ENCODE data around the gene NKX2-4. TPM values are rescaled to one million over a fixed set of nuclear protein-coding genes. Genes with fewer than 3 reads are reported as not detected.

NKX2-4 gene
- total RNA-seq, 4 donors from 2014 or later: not detected

DNA sequence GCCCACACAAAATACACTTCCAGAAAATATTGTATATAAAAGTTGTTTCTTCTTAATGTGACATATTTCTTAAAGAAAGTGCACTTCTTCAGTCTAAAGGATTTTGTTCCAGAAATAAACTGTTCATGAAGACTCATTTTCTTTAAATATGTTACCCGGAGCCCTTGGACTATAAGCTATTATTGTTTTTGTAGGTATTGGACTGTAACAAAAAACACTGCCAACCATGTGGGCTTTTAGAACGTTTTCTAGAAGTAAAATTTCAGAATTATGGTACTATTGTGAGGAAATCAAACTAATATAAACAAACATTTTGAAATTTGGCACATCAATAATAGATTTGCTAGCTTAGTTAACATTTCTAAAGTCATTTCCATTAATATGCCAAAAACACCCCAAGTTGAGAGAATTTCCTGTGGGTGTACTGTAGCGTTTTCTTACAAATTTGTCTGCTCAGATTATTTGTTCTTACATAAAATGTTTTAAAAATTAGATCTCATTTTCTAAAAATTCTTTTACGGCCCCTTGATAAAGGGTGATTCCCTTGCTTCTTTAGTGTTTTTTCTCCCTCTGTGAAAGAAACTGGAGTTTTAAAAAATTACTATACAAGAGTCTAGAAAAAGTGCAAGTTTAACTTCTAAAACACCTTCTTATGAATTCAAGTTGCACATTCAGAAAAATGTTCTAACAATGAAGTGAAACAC, 3.4 kb downstream of the NKX2-4 start:
- Histone ChIP-seq H3K27ac (no peak overlapping the region), H3K36me3 (peaks cover 0 to 23% (median 0%) of the 10 kb centered on the region in 3 donors), H3K4me3 (no peak overlapping the region), H3K27me3 (peaks cover 23 to 83% (median 32%) of the 10 kb centered on the region in 4 donors), H3K4me1 (peaks cover 0 to 30% (median 13%) of the 10 kb centered on the region in 3 donors), H3K9me3 (no peaks in the 10 kb centered on the region)
- DNase-seq: no peak
- TF ChIP-seq, protein P1, sequence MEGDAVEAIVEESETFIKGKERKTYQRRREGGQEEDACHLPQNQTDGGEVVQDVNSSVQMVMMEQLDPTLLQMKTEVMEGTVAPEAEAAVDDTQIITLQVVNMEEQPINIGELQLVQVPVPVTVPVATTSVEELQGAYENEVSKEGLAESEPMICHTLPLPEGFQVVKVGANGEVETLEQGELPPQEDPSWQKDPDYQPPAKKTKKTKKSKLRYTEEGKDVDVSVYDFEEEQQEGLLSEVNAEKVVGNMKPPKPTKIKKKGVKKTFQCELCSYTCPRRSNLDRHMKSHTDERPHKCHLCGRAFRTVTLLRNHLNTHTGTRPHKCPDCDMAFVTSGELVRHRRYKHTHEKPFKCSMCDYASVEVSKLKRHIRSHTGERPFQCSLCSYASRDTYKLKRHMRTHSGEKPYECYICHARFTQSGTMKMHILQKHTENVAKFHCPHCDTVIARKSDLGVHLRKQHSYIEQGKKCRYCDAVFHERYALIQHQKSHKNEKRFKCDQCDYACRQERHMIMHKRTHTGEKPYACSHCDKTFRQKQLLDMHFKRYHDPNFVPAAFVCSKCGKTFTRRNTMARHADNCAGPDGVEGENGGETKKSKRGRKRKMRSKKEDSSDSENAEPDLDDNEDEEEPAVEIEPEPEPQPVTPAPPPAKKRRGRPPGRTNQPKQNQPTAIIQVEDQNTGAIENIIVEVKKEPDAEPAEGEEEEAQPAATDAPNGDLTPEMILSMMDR (IDR thresholded peaks at IDR 0.05): no peak
- TF ChIP-seq POLR2A (IDR thresholded peaks at IDR 0.05): no peak
- intact Hi-C loops (cut with DNase I): no loop called here
- WGBS, 2 donors: 45 to 51% methylated on average over 4 of the region's 4 CpGs

DNA sequence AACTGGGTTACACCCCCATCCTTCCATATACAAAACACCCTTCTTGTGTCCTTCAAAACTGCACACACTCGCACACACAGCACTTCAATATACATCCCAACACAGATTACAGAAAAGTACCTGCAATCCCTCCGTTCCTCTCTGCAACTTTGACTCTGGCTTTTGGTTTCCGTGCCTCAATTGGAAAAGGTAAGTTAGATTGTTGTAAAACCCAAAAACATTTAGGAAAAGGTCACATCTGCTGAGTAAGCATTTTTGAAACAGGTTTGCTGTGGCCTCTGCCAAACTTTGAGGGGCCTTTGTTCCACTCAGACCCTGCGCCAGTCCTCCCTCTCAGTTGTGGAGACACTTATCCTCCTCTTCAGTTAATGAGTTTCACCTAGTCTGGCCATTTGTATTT, 4.2 kb downstream of the NKX2-4 start:
- Histone ChIP-seq H3K36me3 (peaks cover 0 to 30% (median 0%) of the 10 kb centered on the region in 3 donors), H3K9me3 (no peaks in the 10 kb centered on the region), H3K27me3 (peaks cover 23 to 75% (median 29%) of the 10 kb centered on the region in 4 donors), H3K27ac (no peak overlapping the region), H3K4me1 (peaks cover 0 to 30% (median 13%) of the 10 kb centered on the region in 3 donors), H3K4me3 (no peak overlapping the region)
- no peak for DNase-seq
- intact Hi-C loops (cut with DNase I): no loop called here
- WGBS, 2 donors: 44 to 62% methylated on average over 4 of the region's 4 CpGs
- TF ChIP-seq, protein P1 (IDR thresholded peaks at IDR 0.05): no peak
- TF ChIP-seq POLR2A (IDR thresholded peaks at IDR 0.05): no peak

DNA sequence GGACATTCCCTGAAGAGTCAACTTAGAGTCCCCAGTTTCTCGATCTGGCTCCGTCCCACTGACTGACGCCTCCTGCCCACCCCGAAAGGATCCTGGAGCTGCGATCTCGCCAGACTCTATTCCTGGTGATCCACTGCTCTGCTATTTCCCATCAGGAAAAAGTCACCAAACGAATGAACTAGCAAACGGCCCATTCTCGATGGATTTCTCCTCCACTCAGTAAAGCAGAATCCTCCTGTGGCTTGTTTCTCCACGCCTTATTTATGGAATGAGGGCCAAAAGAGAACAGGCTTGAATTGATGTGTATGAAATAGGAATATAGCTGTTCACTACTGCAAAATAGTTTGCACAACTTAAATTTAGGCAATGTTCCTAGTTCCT, 5.4 kb downstream of the NKX2-4 start:
- H3K4me3 ChIP-seq: no peak overlapping the region
- intact Hi-C loops (cut with DNase I): no loop called here
- WGBS, 2 donors: 31 to 47% methylated on average over 10 of the region's 10 CpGs
- no peak overlapping the region for H3K27ac ChIP-seq
- no peaks in the 10 kb centered on the region for H3K9me3 ChIP-seq
- H3K27me3 ChIP-seq: peaks cover 14 to 63% (median 23%) of the 10 kb centered on the region in 4 donors
- peaks cover 0 to 22% (median 8%) of the 10 kb centered on the region in 3 donors for H3K4me1 ChIP-seq
- DNase-seq: no peak
- peaks cover 0 to 42% (median under 1%) of the 10 kb centered on the region in 3 donors for H3K36me3 ChIP-seq
- no peak for TF ChIP-seq POLR2A (IDR thresholded peaks at IDR 0.05)

DNA sequence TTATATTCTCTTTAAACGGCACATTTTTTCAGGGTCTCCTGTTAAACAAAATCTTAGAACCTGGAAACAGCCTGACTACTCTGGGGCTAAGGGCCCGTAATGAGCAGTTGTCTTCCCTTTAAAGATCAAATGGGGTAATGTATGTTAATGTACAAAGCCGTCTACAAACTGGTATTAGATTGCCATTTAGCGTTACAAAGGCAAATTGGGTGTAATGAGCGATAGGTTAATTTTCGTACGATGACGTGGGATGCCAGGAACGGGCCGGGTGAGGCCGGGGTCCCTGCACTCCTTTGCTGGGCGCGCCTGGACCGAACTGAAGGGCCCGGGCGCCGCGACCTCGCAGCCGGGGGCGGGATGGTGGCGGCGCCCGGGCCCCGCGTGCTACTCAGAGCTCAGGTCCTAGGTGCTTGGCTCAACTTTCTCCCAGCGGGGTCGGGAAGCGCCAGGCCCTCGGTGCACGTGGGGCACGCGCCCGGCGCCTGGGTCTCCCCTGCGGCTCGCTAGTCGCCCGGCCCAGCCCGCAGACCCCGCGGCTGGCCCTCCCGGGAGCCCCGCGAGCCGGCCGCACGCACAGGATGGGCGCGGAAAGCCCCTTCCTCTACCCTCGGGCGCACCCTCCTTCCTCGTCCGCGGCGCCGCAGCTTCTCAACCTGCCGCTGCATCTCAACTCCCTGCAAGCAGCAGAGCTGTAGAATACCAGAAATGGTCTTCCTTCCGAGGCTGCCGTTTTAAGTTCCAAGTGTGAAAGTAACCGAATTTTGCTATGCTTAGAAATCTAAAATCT, 5.9 kb downstream of the NKX2-4 start:
- intact Hi-C loops (cut with DNase I): no loop called here
- Histone ChIP-seq H3K4me1 (peaks cover 0 to 16% (median 3%) of the 10 kb centered on the region in 3 donors), H3K4me3 (no peak overlapping the region), H3K27ac (no peak overlapping the region), H3K9me3 (no peaks in the 10 kb centered on the region), H3K36me3 (peaks cover 0 to 48% (median 7%) of the 10 kb centered on the region in 3 donors), H3K27me3 (peaks cover 8 to 57% (median 23%) of the 10 kb centered on the region in 4 donors)
- no peak for TF ChIP-seq POLR2A (IDR thresholded peaks at IDR 0.05)
- TF ChIP-seq, protein P1 (IDR thresholded peaks at IDR 0.05): no peak
- WGBS, 2 donors: 53 to 78% methylated on average over 29 to 43 of the region's 61 CpGs
- no peak for DNase-seq

DNA sequence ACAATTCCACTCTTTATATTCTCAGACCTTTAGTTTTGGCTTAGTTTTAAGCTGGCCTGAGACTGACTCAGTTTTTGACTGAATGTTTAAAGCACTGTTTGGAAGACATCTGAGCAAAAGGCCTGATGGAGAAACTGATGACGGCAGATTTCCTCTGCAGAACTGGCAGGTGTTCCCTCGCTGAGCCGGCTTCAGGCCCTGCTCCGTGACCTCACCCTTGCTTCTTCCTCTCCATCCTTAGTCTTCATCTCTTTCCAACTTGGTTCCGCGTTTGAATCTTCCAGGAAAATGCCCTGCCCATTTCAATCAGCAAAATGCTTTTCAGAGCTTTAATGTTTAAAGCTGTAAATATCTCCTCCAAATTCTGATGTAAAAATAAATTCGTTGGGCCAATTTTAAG, 6.6 kb downstream of the NKX2-4 start:
- peaks cover 0 to 10% (median 0%) of the 10 kb centered on the region in 3 donors for H3K4me1 ChIP-seq
- no peak overlapping the region for H3K4me3 ChIP-seq
- H3K9me3 ChIP-seq: no peaks in the 10 kb centered on the region
- DNase-seq: no peak
- H3K27ac ChIP-seq: no peak overlapping the region
- WGBS, 2 donors: 93 to 96% methylated on average over 7 of the region's 7 CpGs
- TF ChIP-seq POLR2A (IDR thresholded peaks at IDR 0.05): no peak
- TF ChIP-seq, protein P1 (IDR thresholded peaks at IDR 0.05): no peak
- H3K27me3 ChIP-seq: peaks cover 2 to 51% (median 23%) of the 10 kb centered on the region in 4 donors
- peaks cover 0 to 54% (median 7%) of the 10 kb centered on the region in 3 donors for H3K36me3 ChIP-seq
- intact Hi-C loops (cut with DNase I): no loop called here
